HG02642 (cell line): Measurements from ENCODE around the gene WSB2.

Experiments
- ATAC-seq: cut with Tn5 transposase; IDR thresholded peaks from one replicate; pipeline ENCODE4 v1.9.1; 2021; ENCODE audit warnings: mild to moderate bottlenecking; ENCODE audit not compliant: unreplicated experiment, poor library complexity

Gene WSB2

DNA sequence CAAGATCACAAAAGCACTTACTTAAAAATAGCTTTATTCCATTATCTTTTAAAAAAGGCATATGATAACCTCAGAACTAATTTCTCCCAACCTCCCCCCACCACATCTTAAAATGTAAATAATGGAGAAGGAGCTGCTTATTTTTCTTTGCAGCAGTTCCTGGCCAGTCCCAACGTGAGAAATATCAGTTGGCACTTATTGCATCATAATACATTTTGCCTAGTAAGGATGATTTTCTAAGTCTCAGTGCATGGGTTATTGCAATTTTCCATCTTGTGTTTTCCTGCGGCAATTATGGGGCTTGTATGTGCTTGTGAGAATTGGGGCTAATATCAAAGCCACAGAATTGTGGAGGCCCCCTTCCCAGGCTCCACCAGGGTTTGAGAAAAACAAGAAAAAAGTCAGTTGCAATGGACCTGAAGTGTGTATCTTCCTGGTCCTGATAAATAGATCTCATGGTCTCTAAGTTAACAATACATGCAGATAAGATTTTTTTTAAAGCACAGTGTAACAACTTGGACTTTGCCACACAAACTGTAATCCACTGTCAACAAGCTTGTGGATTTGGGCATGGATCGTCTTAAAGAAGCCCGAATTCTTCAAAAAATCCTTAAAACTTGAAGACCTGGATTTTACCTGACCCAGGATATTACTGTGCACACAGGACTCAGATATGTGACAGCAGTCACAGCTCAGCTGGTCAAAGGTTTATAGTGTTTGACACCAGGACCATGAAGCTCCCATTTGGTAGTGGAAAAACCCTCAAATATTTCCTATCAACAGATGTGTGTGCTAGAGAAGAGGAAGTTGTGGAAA lies 2.8 kb upstream of the WSB2 start:
- ATAC-seq: no peak

DNA sequence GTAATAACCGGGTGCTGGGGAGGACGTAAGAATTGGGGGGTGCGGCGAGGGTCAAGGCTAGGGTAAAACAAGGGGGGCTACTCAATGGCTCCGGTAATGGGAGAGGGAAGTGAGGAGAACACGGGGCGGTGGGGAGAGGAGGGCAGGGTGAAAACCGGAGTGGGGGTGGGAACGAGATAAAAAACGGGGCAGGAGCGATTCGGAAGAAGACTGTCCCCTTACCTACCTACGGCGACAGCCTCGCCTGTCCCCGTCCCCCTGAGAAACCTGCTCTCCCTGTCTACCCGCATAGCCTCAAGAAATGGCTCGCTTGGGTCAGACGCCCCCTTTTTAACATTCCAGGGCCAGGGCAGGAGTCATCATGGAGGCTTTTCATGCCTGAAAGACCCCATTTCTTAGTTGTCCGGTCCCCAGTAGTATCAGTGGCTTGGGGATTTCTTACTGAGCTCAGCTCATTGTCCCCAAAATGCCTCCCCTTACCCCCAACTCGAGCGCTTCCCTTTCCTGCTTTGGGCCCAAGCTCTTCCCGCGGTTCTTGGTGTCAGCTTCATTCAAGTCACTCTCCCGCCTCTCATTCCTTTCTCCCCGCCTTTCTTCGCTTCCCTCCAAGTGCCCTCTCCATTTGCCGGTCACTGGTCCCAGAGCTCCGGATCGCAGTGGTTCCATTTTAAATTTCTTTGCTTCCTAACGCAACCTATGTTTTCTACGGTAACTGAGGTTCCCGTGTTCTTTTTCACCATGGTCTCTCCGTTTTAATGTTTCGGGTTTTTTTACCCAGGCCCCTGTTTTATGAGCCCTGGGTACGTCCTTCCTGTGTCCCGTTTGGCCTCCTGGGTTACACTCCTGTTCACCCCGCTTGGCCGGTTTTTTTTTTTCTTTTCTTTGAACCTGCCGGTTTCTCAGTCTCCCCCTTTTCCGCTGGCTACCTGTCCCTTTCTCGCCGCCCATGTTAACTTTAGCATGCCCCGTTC lies 1.2 kb upstream of the WSB2 start:
- ATAC-seq: no peak

DNA sequence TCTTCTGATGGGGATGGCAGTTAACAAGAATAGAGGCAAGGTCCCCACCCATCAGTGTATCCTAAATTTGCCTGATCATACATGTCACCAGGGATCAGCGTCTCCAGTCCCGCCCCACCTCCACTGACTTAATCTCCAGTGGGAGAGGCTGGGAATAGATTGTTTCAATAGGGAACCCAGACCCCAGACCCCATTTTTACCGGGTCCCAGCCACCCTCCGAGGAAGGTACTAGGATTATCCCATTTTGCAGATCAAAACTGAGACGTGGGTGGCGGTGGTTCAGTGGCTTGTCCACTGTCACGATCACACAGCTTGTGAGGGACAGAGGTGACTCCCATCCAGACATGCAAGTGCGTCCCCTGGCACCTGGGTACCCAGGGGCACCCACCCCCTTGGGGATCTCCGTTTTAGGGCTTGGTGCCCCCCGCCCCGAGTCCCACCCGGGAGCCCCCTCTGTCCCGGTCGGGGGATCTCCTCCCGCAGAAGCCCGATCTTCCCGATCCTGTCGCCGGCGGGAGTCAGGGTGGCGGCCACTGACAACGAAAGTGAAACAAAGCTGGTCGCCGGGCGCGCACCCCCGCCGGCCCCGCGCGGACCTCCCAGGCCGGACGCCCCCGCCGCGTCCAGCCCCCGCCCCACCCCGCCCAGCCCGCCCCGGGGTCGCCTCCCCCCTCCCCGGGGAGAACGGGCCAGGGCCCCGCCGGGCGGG lies 523 bp downstream of the WSB2 start:
- peak; percentile 51 for ATAC-seq

DNA sequence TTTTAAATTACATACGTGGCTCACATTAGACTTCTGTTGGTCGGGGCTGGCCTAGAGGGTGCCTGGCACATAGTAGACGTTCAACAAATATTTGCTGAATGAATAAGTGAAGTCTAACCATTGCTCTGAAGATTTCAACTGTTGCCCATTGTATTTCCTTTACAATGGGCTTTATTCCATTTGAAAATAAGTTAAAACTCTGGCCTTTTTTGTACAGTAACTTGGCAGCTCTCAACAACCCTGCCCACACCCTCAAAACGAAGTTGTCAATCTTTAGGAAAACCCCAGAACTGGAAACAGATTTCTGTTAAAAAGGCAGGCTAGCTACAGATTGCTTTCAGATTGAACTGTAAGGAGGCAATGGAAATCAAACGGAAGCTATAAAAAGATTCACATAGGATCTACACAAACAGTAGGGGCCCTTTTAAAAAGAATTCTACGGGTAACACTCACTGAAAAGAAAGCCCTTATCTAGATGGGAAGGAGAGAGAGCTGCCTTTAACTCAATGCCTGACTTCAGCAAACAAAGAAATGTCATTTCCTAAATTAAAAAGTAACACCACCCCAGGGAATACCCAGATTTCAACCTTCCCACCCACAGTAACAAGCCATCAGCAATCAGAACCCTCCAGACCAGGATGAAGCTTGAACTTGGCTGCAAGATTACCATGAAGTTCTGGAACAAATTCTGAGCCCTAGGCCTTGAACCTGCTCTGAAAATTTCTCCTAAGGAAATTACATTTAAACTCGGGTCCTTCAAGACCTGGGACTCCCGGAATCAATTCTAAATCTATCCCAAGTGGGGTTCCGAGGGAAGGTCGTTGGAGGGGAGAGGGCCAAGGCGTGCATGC lies 1.4 kb downstream of the WSB2 start:
- no peak for ATAC-seq

DNA sequence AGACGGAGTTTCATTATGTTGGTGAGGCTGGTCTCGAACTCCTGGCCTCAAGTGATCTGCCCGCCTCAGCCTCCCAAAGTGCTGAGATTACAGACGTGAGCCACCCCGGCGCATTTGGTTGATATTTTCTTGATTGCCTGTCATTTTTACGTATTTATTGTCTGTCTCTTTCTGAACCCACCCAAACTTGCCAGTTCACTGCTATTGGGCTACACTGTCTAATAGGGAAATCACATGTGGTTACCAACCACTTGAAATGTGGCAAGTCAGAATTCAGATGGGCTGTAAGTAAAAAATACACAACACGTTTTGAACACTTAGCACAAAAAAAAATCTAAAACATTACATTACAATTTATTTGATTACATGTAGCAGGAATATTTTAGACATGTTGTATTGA lies 2.1 kb downstream of the WSB2 start:
- ATAC-seq: no peak

DNA sequence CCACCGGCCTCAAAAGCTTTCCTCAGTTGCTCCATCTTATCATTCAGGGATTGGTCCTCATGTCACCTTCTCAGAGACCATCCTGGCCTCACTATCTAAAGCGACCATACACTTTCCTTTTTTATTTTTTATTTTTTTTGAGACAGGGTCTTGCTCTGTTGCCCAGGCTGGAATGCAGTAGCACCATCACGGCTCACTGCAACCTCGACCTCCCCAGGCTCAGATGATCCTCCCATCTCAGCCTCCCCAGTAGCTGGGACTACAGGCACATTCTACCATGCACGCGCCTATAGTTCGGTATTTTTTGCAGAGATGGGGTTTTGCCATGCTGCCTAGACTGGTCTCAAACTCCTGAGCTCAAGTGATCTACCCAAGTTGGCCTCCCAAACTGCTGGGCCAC lies 2.8 kb downstream of the WSB2 start:
- no peak for ATAC-seq

DNA sequence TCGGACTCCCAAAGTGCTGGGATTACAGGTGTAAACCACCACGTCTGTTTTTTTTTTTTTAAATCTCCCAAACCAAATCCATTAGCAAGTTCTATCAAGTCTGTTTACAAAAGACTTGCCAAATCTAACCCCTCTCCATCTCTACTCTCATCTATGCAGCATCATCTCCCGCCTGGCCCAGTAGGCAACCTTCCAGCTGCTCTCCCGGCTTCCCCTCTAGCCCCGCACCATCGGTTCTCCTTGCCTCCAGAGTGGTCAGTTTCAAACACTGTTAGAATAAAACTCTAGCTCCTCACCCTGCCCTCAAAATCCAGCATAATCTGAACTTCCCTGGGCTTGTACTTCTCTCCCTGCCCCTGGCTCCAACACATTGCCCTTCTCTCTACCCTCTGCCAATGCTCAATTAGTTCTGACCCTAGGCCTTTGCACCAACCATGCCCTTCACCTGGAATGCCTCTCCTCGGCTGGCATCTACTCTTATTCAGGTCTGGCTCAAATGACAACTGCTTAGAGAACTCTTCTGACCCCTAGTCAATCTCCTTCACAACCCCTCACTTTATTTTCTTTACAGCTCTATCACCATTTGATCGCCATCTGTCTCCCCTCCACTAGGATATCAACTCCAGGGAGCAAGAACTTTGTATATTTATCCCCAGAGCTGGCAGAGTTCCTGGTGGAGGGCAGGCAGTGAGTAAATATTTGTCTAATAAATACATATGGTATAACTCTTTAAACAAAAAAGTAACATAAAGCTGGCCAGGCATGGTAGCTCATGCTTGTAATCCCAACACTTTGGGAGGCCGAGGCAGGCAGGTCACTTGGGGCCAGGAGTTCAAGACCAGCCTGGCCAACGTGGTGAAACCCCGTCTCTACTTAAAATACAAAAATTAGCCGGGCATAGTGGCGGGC lies 4.9 kb downstream of the WSB2 start:
- ATAC-seq: no peak

DNA sequence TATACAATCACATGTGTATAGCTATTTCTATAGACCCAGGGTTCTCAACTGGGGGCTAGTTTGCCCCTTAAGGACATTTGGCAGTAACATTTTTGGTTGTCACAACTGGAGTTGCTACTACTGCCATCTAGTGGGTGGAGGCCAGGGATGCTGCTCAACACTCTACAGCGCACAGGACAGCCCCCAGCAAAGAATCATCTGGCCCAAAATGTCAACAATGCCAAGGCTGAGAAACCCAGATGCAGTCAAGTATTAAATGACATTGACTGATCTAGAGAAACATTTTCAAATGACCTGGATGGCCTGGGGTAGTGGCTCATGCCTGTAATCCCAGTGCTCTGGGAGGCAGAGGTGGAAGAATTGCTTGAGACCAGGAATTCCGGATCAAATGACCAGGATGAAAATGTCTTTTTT lies 5.8 kb downstream of the WSB2 start:
- ATAC-seq: peak; percentile 67

DNA sequence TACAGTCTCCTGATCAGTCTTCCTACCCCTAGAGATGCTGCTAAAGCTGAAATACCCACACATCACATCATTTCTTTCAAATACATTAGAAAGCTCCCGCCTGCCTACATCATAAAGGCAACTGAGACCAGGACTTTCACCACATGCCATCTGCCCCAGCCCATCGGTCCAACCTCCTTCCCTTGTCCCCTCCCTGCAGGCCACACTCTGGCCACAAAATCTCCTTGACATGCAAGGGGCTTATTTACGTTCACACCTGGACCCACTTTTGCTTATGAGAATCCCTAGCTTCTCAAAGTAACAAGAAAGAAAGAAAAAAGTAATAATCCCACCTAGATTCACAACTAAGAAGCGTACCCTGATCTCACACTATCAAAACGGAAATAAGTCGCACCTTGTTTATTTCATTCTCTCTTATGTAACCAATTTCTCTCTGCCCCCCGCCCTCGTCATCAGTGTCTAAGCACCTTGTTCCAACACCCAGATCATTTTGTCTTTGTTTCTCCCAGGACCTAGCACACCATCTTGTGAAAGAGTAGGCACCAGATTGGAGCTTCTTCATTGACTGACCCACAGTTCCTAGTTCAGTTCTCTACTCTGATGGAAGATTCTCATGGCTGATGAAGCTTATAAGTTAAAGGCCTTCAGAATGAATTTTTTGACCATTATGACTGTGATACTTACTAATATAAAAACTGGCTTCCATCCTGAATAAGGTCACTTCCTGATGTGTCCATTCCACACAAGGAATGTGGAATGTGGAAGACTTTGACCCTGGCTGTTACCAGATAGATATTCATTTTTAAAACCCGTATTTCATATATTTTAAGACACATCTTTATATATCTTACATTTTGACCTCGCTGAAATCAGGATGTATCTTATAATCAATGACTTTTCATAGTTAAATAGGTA lies 7.7 kb downstream of the WSB2 start:
- ATAC-seq: no peak

DNA sequence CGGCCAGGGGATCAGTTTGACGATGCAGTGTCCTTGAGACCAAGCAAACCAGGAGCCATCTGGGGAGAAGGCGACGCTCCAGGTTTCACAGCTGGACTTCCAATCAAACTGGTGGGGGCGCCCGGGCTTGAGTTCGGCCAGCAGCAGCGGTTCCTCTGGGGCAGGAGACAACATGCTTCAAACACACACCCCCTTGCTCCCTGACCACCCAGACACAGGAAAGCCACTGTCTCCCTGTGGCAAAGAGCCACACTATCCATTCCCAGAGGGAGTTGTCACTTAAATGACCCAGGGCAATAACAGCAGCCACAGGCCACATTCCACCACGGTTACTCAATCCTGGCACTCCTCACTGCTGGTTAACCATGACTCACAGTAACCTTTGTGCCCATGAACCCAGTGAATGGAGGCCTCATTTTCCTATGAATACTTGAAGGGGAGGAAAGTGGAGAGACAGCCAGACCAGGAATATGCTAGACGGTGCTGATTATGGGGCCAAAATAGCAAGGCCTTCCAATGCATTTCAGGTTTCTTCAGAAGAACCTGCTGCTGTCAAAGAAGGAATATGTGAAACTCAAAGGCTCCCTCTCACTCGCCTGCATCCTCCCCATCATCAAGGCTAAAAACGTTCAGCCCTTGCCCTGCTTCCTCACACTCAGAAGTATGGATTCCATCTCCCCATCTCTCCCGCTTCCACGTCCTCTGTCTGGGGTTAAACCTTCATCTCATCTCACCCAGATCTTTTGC lies 8.5 kb downstream of the WSB2 start:
- ATAC-seq: no peak

DNA sequence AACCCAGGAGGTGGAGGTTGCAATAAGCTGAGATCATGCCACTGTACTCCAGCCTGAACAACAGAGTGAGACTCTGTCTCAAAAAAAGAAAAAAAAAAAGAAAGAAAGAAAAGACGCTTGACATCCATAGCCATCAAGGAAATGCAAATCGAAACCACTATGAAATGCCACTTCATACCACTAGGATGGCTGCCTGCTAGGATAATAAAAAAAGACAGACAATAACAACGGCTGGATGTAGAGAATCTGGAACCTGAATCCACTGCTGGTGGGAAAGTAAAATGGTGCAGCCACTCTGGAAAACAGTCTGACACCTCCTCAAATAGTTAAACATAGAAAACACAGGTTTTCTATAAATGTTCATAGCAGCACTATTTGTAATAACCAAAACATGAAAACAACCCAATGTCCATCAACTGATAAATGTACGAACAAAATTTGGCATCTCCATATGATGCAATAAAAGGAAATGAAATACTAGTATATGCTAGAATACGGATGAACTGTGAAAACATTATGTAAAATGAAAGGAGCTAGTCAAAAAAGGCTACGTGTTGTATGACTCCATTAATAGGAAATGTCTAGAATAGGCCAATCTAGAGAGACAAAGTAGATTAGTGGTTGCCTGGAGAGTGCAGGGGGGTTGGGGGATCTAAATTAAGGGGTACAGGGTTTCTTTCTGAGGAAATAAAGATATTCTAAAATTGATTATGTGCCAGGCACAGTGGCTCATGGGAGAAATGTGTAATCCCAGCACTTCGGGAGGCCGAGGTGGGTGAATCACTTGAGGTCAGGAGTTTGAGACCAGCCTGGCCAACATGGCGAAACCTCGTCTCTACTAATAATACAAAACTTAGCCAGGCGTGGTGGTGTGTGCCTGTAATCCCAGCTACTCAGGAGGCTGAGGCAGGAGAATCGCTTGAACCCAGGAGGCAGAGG lies 9.7 kb downstream of the WSB2 start:
- ATAC-seq: no peak

DNA sequence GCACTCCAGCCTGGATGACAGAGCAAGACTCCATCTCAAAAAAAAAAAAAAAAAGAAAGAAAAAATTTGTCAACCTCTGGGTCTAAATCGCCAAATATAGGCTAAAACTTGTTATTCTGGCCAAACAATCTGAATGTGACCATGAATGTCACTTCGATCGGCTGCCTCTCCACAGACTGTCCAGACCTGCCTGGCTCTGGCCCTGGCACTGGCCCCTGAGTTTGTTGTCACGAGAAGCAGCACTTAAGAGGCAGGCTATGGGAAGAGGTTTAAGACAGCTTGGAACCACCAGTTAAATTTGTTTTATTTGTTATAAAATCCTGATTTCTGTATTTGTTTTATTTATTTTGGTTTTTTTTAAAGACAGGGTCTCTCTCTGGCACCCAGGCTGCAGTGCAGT lies 14.5 kb downstream of the WSB2 start:
- no peak for ATAC-seq

DNA sequence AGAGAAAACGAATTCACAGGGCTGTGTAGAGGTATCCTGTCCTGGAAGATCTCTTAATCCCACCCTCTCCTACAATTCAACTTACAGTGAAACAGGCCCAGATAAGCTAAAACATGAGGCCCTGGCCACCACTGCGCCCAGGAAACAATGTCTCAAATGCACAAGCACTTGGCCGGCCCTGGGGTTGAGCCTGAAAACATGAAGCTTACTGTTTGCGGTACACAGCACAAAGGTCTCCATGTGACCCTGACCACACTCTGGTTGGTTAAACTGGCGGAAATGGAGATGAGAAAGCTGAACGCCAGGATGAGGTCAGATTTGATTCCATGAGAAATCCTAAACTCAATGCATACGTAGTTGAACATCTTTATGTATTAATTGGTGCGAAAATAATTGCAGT lies 16.4 kb downstream of the WSB2 start:
- no peak for ATAC-seq

DNA sequence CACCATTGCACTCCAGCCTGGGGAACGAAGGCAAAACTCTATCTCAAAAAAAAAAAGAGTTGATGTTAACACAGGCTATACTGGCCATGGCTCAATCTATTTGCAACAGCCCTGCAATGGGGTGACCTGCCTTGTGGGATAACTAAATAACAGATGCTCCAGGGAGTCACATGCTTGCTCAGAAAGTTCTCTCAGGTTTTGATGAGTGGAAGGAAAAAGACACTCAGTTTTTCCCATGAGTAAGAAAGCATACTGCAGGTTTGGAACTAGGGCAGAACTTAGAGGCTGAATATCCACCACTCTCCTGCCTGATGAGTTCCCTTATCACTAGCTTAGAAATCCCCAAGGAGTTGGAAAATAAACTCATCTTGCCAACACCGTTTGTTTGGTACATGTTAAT lies 16.9 kb downstream of the WSB2 start:
- ATAC-seq: no peak

DNA sequence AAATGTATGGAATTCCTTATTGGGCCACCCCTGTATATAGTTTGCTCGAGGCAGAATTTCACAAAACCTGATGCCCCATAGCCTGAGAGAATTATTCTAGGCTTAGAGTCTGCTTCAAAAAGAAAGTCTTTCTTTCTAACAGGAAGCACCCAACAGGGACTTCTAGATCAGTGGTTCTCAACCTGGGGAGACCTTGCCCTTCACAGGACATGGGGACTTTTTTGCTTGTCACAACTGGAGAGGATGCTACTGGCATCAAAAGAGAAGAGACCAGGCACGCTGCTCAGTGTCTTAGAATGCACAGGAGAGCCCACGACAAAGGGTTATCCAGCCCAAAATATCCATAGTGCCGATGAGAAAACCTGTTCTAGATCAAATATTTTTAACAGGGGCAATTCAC lies 18.9 kb downstream of the WSB2 start:
- no peak for ATAC-seq

DNA sequence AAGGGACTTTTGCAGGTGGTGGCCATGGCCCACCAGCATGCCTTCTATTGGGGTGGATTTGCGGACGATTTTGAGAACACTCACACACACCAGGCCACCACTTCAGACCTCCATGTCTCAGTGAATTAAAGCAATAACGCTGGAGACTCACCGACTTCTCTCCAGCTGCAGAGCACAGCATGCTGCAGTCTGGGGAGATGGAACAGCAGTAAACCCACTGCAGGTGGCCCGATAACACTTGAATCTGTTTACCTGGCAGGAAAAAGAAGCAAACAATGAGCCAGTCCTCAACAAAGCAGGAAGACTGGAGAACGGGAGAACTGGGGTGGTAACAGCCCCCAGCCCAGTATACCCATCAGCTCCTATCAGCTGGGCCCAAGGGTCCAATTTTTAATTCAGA lies 22.8 kb downstream of the WSB2 start:
- no peak for ATAC-seq
